Measurements from ENCODE around the gene METRN. TPM values are rescaled to one million over a fixed set of nuclear protein-coding genes. Genes with fewer than 3 reads are reported as not detected.

The METRN gene
- total and polyA plus RNA-seq, 2 donors (not counting 1 experiment from before 2014, with no cell fraction given), result 6.9 to 10.4 TPM

GRCh38 chr16:709566-710499 lies 5.1 kb upstream of the METRN start:
- H3K27ac Mint-ChIP-seq, result no peak overlapping the region
- no peak overlapping the region for H3K4me3 ChIP-seq (ENCODE audit: control extremely low read depth in 1 of 5, extremely low read depth in 1 of 5, insufficient read depth in 1 of 5, low read depth in 2 of 5, low read length in 4 of 5)
- peaks cover 4% of the 10 kb centered on the region for H3K4me1 Mint-ChIP-seq
- no peaks in the 10 kb centered on the region for H3K36me3 ChIP-seq (replicated peaks in 1 of 2; ENCODE audit: control extremely low read depth in 1 of 2, control insufficient read depth in 1 of 2, extremely low read depth in 1 of 2, insufficient read depth in 2 of 2, low read length in 1 of 2)
- ATAC-seq (ENCODE audit: low read depth) (no peak), DNase-seq (no peak)
- H3K9ac ChIP-seq (ENCODE audit: low read length), result no peak overlapping the region
- WGBS (ENCODE audit: insufficient coverage), result 40% methylated on average over 30 of the region's 30 CpGs
- no peak overlapping the region for H3K4me3 Mint-ChIP-seq
- peaks cover 0 to 17% (median 0%) of the 10 kb centered on the region in 3 donors for H3K9me3 ChIP-seq (ENCODE audit: control extremely low read depth in 1 of 3, control insufficient read depth in 2 of 3, insufficient read depth in 1 of 3, low read length in 2 of 3)
- peaks cover 26% of the 10 kb centered on the region for H3K27me3 Mint-ChIP-seq
- H4K20me1 ChIP-seq (ENCODE audit: control insufficient read depth, insufficient read depth, low read length, poor library complexity, severe bottlenecking), result no peaks in the 10 kb centered on the region
- intact Hi-C loops (cut with micrococcal nuclease), result loop anchor here (2.0 kb wide), 1 partner anchor 393 kb away; no protein-coding TSS in a partner anchor
- POLR2A ChIA-PET, result no interaction called here
- no peaks in the 10 kb centered on the region for H3K79me2 ChIP-seq (ENCODE audit: control insufficient read depth, insufficient read depth, low read length)
- H3K27me3 ChIP-seq (replicated peaks in 1 of 4; ENCODE audit: control extremely low read depth in 1 of 4, control insufficient read depth in 3 of 4, insufficient read depth in 4 of 4, low read length in 3 of 4), result peaks cover 0 to 72% (median 34%) of the 10 kb centered on the region in 4 experiments
- H3K27ac ChIP-seq (ENCODE audit: low read length in 2 of 2), result no peak overlapping the region
- CTCF ChIA-PET, result interaction anchor here (0.7 to 7.6 kb wide), 6 partner anchors 11 to 350 kb away, joined by 3 to 94 read pairs (median 3); partner anchors contain the start of genes ANTKMT, CHTF18 and RPUSD1
- H3K4me2 ChIP-seq (replicated peaks; ENCODE audit: low read depth, low read length, poor library complexity, severe bottlenecking), result no peak overlapping the region
- peaks cover 13 to 16% of the 10 kb centered on the region in 2 donors for H3K4me1 ChIP-seq (ENCODE audit: control insufficient read depth in 2 of 2, insufficient read depth in 2 of 2, low read length in 2 of 2)
- no peaks in the 10 kb centered on the region for H3K9me3 Mint-ChIP-seq (ENCODE audit: insufficient read depth)
- no peak for TF ChIP-seq CTCF (IDR thresholded peaks at IDR 0.05)
- no peak for TF ChIP-seq EZH2 (IDR thresholded peaks at IDR 0.05; ENCODE audit: borderline replicate concordance, insufficient read depth, low read depth, low read length, poor library complexity, severe bottlenecking)
- H2AFZ ChIP-seq (ENCODE audit: insufficient read depth, low read depth, low read length, poor library complexity, severe bottlenecking), result no peak overlapping the region
